ENCODE measurements around the gene PAX1.

Gene PAX1

DNA sequence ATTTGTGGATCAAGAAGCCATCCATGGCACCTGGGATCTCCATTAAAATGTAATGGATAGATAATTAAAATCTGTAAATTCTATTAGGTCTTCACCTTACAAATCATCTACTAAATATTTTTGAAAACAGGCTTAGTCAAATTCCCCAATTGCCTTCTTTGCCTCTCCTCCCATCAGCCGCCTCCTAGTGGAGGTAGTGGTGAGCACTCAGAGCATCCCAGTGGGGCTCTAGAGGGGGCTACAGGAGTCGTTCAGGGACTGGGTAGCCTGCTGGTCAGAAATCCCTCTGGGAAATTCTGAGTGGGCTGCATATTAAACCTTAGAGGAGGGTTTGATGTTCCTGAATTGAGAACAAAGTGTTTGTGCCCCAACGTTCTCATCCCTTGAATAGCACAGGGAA, 20.8 kb upstream of the PAX1 start:
- peaks cover 7% of the 10 kb centered on the region for H3K27me3 Mint-ChIP-seq
- H3K4me3 Mint-ChIP-seq, result no peak overlapping the region
- H3K27ac Mint-ChIP-seq (ENCODE audit: low read depth), result no peak overlapping the region
- peaks cover 4% of the 10 kb centered on the region for H3K9me3 Mint-ChIP-seq
- no peaks in the 10 kb centered on the region for H3K36me3 Mint-ChIP-seq (ENCODE audit: insufficient read depth)
- ATAC-seq (replicated peaks; ENCODE audit: extremely low read depth, poor library complexity, severe bottlenecking) (no peak), DNase-seq (ENCODE audit: low spot score in 2 of 2) (no peak)
- no peaks in the 10 kb centered on the region for H3K4me1 Mint-ChIP-seq

DNA sequence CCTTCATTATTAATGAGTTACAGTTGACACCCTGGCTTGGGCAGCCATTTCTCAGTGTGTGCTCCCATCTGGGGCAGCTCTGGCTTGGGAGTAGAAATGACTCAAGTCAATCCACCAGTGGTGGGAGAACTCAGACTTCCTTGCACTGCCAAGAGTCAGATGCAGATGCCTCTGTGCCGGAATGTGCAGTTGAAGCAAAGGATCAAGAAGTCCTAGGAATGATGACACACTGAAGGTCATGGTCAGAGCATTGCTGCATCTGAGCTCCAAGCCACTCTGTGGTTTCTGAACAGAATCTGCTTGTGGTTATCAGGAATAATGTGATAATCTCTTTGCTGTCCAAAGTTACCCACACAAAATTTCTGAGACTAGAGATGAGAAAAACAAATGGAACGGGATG, 19.5 kb upstream of the PAX1 start:
- no peak overlapping the region for H3K27ac Mint-ChIP-seq (ENCODE audit: low read depth)
- no peak overlapping the region for H3K4me3 Mint-ChIP-seq
- H3K27me3 Mint-ChIP-seq, result peaks cover 7% of the 10 kb centered on the region
- ATAC-seq (replicated peaks; ENCODE audit: extremely low read depth, poor library complexity, severe bottlenecking) (no peak), DNase-seq (ENCODE audit: low spot score in 2 of 2) (no peak)
- no peaks in the 10 kb centered on the region for H3K36me3 Mint-ChIP-seq (ENCODE audit: insufficient read depth)
- peaks cover 4% of the 10 kb centered on the region for H3K9me3 Mint-ChIP-seq
- no peaks in the 10 kb centered on the region for H3K4me1 Mint-ChIP-seq

DNA sequence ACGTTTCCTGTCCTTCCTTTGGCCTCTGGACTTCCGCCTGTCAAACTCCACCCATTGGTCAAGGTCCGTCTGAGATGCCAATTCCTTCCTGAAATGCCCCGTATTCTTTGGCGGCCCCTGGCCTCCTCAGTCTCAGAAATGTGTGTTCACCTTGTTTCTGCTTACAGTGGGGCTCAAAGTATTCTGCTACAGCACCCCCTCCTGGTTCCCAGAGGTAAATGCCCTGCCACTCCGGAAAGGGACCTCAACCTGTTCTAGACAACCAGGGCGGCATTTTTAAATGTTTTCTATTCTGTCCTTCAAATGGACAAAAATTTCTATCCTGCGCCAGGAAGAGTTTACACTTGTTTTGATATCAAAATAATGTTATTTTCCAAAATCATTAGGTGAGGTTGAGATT, 12.1 kb upstream of the PAX1 start:
- H3K27ac Mint-ChIP-seq (ENCODE audit: low read depth), result no peak overlapping the region
- no peak for ATAC-seq (replicated peaks; ENCODE audit: extremely low read depth, poor library complexity, severe bottlenecking)
- no peak for DNase-seq (ENCODE audit: low spot score in 2 of 2)
- H3K36me3 Mint-ChIP-seq (ENCODE audit: insufficient read depth), result no peaks in the 10 kb centered on the region
- peaks cover 29% of the 10 kb centered on the region for H3K27me3 Mint-ChIP-seq
- H3K9me3 Mint-ChIP-seq, result peaks cover 4% of the 10 kb centered on the region
- H3K4me1 Mint-ChIP-seq, result no peaks in the 10 kb centered on the region
- H3K4me3 Mint-ChIP-seq, result no peak overlapping the region

DNA sequence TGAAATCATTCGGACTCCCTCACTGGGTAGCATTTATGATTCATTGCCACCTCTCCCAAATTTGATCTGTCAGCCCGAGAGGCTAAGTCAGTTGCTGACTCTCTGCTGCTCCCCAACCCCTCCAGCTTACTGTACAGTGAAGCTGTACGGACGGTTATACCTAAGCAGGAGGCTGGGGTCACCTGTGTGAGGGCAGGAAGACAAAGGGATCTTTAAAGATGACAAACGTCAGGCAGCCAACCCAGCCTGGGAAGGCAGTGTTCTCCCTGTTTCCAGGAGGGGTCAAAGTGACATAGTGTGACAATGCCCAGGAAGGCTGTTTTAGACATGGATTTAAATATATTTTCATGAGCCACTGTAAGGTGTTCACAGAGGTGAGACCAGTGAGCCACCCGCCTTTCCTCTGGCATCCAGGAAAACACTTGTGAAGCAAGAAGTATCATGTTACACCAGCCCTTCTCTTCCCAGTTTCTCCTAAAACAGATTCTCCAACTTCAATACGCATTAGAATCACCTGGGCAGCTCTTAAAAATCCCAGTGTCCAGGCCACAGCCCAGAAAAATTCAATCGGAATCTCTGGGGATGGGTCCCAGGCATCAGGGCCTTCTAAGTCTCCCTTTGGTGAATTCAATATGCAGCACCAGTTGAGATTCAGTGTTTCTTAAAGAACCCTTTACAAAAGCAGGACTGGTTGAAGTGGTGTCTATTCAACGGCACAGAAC, 6.8 kb upstream of the PAX1 start:
- H3K9me3 Mint-ChIP-seq, result peaks cover 4% of the 10 kb centered on the region
- no peak for DNase-seq (ENCODE audit: low spot score in 2 of 2)
- H3K4me1 Mint-ChIP-seq, result no peaks in the 10 kb centered on the region
- no peak overlapping the region for H3K4me3 Mint-ChIP-seq
- H3K27me3 Mint-ChIP-seq, result peaks cover 82% of the 10 kb centered on the region
- no peak for ATAC-seq (replicated peaks; ENCODE audit: extremely low read depth, poor library complexity, severe bottlenecking)
- H3K27ac Mint-ChIP-seq (ENCODE audit: low read depth), result no peak overlapping the region
- no peaks in the 10 kb centered on the region for H3K36me3 Mint-ChIP-seq (ENCODE audit: insufficient read depth)

DNA sequence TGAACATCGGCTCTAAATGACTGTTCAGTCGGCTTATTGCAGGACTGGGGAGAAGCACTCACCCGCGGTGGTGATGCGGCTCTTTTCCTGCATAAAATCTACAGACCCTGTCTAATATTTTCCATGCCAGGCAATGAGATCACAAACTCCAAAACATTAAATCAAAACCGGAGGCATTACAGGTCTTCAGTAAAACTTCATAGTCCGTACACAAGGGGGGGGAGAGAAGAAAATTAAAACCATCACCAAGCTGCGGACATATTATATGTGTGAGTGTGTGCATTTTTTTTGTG, 6.3 kb upstream of the PAX1 start:
- H3K27me3 Mint-ChIP-seq, result peaks cover 85% of the 10 kb centered on the region
- H3K36me3 Mint-ChIP-seq (ENCODE audit: insufficient read depth), result no peaks in the 10 kb centered on the region
- no peak for ATAC-seq (replicated peaks; ENCODE audit: extremely low read depth, poor library complexity, severe bottlenecking)
- H3K4me3 Mint-ChIP-seq, result no peak overlapping the region
- no peak overlapping the region for H3K27ac Mint-ChIP-seq (ENCODE audit: low read depth)
- DNase-seq (ENCODE audit: low spot score in 2 of 2), result no peak
- no peaks in the 10 kb centered on the region for H3K4me1 Mint-ChIP-seq
- peaks cover 4% of the 10 kb centered on the region for H3K9me3 Mint-ChIP-seq

DNA sequence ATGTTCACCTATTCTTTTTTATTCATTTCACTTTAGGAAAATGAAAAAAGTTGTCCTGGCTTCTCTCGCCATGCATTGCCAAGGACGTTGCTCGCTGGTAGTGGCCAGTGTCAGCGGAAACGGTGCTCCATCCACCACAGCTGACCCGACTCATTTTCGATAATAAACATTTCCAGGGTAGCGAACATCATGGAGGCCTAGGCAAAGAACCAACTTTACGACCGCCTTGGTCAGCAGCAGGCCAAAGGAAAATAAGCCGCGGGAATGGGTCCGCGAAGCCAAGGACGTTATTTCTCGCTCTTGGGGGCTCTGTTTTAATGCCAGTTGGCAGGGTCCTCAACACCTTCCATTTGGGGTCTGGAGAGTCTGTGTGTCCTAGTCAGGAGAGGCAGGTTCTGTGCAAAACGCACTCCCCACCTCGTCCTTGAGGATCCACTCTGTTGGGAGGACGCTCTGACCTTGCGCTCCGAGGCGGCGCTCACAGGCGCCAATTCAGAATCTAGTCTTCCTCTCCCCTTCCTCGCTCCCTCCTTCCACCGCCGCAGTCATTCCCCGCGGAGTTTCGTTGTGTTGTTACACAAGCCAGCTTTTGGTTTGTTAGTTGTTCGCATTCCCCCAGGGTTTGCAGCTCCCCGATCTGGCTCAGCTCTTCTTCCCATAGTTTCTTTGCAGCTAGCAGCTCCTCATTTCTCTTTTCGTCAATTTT, 4.1 kb upstream of the PAX1 start:
- Mint-ChIP-seq H3K36me3 (ENCODE audit: insufficient read depth) (peaks cover 2% of the 10 kb centered on the region), H3K27me3 (peaks cover 85% of the 10 kb centered on the region), H3K4me3 (no peak overlapping the region), H3K9me3 (no peaks in the 10 kb centered on the region), H3K27ac (ENCODE audit: low read depth) (no peak overlapping the region), H3K4me1 (no peaks in the 10 kb centered on the region)
- ATAC-seq (replicated peaks; ENCODE audit: extremely low read depth, poor library complexity, severe bottlenecking), result no peak
- no peak for DNase-seq (ENCODE audit: low spot score in 2 of 2)

DNA sequence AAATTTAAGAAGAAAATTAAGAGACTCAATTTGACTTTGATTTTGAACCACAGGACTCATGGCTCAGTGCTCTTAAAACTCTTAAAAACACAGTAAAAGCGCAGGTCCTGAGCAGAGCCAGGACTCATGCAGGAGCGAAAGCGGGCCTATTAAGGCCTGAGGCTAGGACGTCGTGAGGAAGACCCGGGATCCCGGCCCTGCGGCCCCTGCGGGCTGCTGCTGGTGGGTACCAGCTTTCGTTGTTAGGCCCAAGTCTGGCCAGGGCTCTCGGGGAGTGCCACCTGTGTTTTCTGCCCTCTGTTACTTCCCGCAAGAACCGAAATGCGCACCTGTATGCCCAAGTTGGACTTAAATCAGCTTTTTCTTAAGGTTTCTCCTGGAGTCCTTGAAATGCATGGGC, 3.4 kb upstream of the PAX1 start:
- DNase-seq (ENCODE audit: low spot score in 2 of 2), result no peak
- no peak for ATAC-seq (replicated peaks; ENCODE audit: extremely low read depth, poor library complexity, severe bottlenecking)
- no peak overlapping the region for H3K4me3 Mint-ChIP-seq
- H3K4me1 Mint-ChIP-seq, result no peaks in the 10 kb centered on the region
- H3K27ac Mint-ChIP-seq (ENCODE audit: low read depth), result no peak overlapping the region
- H3K36me3 Mint-ChIP-seq (ENCODE audit: insufficient read depth), result peaks cover 2% of the 10 kb centered on the region
- H3K27me3 Mint-ChIP-seq, result peaks cover 81% of the 10 kb centered on the region
- H3K9me3 Mint-ChIP-seq, result no peaks in the 10 kb centered on the region

DNA sequence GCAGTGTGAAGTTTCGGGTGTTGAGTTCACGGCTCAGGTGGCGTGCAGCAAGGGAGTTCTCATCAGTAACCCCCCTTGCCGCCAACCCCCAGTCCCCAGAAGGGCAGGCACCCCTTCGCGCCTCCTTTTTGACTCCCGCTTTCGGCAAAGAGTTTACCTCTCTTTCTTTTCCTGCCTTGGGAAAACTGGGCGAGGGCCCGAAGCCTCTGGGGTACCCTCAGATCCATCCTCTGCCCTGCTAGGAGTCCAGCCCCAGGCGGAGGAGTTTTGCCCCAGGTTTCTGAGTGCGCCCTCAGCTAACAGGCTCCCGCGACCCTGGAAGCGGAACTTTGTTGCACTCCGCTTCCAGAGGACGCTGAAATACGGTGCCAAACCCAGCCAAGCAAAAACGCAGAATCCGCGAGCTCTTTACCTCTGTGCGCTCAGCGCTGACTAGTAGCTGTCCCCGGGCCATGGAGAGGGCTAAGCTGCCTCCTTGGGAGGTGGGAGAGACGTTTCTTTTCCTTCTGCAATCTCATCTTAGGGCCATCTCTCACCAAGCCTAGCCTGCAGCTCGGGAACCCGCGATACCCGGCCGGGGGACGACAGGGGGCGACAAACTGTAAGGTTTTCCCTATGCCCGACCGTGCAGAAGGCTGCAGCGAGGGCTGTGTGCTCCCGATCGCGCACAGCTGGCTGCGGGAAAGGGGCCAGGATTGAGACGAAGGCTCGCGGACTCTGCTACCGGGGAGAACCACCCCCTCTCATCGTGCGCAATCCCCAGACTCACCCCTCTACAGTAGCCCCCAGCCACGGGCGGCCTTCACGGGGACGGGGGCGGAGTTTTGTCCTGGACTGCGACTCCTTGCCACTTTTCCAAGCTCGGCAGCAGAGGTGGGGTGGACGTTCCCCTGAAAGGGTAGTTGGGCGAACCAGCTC, 2.7 kb upstream of the PAX1 start:
- Mint-ChIP-seq H3K4me3 (no peak overlapping the region), H3K9me3 (no peaks in the 10 kb centered on the region), H3K4me1 (no peaks in the 10 kb centered on the region), H3K27ac (ENCODE audit: low read depth) (no peak overlapping the region), H3K27me3 (peaks cover 86% of the 10 kb centered on the region), H3K36me3 (ENCODE audit: insufficient read depth) (peaks cover 2% of the 10 kb centered on the region)
- no peak for DNase-seq (ENCODE audit: low spot score in 2 of 2)
- ATAC-seq (replicated peaks; ENCODE audit: extremely low read depth, poor library complexity, severe bottlenecking), result no peak

DNA sequence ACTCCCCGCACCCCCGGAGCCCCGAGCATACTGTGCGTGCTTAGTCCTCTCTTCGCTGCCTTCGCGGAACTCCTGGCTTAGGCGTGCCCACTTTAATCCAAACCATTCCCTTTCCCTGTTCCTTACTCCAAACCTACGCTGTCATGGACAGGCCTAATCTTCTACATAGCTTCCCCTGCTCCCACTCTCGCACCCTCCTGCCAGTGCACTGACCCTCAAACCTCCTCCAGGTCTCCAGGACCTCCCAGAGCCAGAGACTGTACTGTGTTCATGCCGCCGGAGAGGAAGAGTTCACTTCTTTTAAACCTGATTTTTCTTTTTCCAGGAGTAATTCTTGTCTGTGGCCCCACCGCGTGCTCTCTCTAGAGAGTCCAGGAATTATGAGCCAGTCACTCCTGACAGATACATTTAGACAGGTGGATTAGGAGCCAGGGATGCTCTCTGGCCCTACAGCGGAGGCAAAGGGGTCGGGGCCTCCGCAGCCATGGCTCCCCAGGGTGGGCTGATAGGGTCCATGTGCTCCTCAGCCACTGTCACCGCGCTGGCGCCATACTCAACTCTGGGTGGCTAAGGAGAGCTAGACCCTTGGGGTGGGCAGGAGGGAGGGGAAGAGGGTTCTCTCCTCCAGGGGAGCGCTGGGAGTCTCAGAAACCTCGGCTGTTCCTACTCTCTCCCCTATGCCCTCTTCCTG, 1.6 kb upstream of the PAX1 start:
- Mint-ChIP-seq H3K36me3 (ENCODE audit: insufficient read depth) (peaks cover 2% of the 10 kb centered on the region), H3K4me3 (no peak overlapping the region), H3K9me3 (no peaks in the 10 kb centered on the region), H3K27ac (ENCODE audit: low read depth) (no peak overlapping the region), H3K4me1 (no peaks in the 10 kb centered on the region), H3K27me3 (peaks cover 86% of the 10 kb centered on the region)
- DNase-seq (ENCODE audit: low spot score in 2 of 2) (no peak), ATAC-seq (replicated peaks; ENCODE audit: extremely low read depth, poor library complexity, severe bottlenecking) (no peak)

DNA sequence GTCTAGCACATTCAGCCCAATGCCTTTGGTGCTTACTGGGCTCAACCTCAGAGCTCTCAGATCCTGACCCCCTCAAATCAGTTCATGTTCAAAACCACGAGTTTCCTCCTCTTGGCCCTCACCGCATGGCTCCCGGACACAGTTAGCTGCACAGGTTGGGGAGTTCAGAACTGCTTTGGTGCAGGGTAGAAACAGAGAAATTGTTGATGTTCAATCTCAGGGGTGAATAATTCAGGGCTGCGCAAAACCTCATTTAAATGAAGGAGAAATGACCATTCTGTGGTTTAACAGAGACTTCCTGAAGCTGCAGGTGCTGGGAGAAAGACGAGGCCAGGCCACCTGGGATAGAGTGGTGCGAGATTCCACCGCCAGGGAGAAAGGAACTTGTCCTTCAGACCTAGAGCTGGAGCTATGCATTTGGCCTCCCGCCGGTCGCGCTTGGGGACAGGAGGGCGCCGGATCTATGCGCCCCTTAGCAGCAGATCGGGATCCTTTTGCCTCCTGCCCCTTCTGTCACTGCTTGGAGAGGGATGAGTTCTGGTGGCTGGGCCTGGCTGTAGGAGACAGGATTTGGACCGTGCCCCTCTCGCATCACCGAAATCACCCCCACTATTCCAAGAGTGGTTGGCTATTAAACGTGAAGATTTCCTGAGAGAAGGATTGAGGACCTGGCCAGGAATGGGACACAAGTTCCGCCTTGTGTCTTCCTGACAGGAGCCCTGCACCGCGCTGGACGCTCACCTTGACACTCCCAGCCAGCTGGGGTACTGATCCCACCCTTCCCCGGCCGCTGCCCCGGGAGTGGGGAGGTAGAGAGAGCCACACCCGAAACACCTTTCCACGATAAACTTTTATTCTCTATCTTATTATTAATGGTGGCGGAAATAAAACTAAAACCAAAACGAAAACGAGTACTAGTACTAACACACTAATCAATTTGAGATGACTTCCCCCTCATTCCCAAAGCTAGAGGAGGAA, 767 bp upstream of the PAX1 start:
- Mint-ChIP-seq H3K27me3 (peaks cover 84% of the 10 kb centered on the region), H3K4me1 (no peaks in the 10 kb centered on the region), H3K36me3 (ENCODE audit: insufficient read depth) (peaks cover 2% of the 10 kb centered on the region), H3K9me3 (no peaks in the 10 kb centered on the region), H3K4me3 (no peak overlapping the region), H3K27ac (ENCODE audit: low read depth) (no peak overlapping the region)
- ATAC-seq (replicated peaks; ENCODE audit: extremely low read depth, poor library complexity, severe bottlenecking) (no peak), DNase-seq (ENCODE audit: low spot score in 2 of 2) (no peak)

DNA sequence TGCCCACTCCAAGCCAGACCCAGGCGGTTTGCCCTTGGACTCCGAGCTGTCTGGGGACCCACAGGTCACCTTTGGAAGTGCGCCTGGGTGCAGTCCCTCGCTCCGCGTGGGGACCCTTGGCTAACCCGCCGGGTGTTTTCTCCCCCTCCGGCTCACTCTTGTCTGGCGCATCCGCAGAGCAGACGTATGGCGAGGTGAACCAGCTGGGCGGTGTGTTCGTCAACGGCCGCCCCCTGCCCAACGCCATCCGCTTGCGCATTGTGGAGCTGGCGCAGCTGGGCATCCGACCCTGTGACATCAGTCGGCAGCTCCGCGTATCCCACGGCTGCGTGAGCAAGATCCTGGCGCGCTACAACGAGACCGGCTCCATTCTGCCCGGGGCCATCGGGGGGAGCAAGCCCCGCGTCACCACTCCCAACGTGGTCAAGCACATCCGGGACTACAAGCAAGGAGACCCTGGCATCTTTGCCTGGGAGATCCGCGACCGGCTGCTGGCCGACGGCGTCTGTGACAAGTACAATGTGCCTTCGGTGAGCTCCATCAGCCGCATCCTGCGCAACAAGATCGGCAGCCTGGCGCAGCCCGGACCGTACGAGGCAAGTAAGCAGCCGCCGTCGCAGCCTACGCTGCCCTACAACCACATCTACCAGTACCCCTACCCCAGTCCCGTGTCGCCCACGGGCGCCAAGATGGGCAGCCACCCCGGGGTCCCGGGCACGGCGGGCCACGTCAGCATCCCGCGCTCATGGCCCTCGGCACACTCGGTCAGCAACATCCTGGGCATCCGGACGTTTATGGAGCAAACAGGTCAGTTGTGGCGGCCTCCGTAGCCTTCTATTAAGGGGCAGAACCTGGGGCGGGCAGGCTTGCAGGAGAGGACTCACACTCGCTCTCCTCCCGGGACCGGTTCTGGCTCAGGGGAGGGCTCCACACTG, 1.1 kb downstream of the PAX1 start:
- DNase-seq (ENCODE audit: low spot score in 2 of 2) (no peak), ATAC-seq (replicated peaks; ENCODE audit: extremely low read depth, poor library complexity, severe bottlenecking) (no peak)
- Mint-ChIP-seq H3K27ac (ENCODE audit: low read depth) (no peak overlapping the region), H3K4me1 (no peaks in the 10 kb centered on the region), H3K27me3 (peaks cover 79% of the 10 kb centered on the region), H3K9me3 (no peaks in the 10 kb centered on the region), H3K36me3 (ENCODE audit: insufficient read depth) (peaks cover 2% of the 10 kb centered on the region), H3K4me3 (no peak overlapping the region)

Data from central memory CD8-positive, alpha-beta T cell (primary cell).